Gastroesophageal sphincter (tissue), 3 donors: Measurements from ENCODE around the gene PELI2.

Experiments
- POLR2A ChIP-seq, 2 donors: fragments of 450-650 bp; IDR thresholded peaks; one replicate each; pipeline ENCODE4 v1.6.1; 2017; ENCODE audit warnings: antibody characterized with exemption in 2 of 2, mild to moderate bottlenecking in 2 of 2, moderate library complexity in 1 of 2
- TF ChIP-seq, protein P1 (sequence below), 4 experiments: fragments of 200-600 bp in 2 of 4; fragments of 450-650 bp in 2 of 4; sonication (generic) in 1 of 4; IDR thresholded peaks; one replicate each; pipeline ENCODE4 v1.5.1; 2017 to 2019; ENCODE audit warnings: antibody characterized with exemption in 4 of 4, mild to moderate bottlenecking in 2 of 4, moderate library complexity in 2 of 4

DNA sequence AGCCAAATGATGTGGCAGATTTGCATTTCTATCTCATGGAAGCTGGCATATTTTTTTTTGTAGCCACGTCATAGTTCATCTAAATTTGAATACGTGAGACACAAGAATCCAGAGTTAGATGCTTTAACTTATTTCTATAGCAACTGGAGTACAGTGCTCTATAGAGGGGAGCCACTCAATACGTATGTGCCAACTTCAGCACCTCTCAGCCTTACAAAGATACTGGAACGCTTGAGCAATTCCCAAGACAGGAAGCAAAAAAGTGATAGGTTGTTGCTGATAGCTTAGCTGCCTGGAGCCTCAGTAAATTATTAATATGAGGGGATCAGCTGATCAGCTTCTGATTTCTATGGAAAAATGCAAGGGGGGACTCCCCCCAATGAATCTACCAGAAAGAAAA lies 24.1 kb upstream of the PELI2 start:
- TF ChIP-seq, protein P1, sequence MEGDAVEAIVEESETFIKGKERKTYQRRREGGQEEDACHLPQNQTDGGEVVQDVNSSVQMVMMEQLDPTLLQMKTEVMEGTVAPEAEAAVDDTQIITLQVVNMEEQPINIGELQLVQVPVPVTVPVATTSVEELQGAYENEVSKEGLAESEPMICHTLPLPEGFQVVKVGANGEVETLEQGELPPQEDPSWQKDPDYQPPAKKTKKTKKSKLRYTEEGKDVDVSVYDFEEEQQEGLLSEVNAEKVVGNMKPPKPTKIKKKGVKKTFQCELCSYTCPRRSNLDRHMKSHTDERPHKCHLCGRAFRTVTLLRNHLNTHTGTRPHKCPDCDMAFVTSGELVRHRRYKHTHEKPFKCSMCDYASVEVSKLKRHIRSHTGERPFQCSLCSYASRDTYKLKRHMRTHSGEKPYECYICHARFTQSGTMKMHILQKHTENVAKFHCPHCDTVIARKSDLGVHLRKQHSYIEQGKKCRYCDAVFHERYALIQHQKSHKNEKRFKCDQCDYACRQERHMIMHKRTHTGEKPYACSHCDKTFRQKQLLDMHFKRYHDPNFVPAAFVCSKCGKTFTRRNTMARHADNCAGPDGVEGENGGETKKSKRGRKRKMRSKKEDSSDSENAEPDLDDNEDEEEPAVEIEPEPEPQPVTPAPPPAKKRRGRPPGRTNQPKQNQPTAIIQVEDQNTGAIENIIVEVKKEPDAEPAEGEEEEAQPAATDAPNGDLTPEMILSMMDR (IDR thresholded peaks at IDR 0.05), result no peak
- no peak for TF ChIP-seq POLR2A (IDR thresholded peaks at IDR 0.05)
